IgD-negative memory B cell (primary cell): ENCODE data around the gene SLC30A7. TPM values are rescaled to one million over a fixed set of nuclear protein-coding genes. Genes with fewer than 3 reads are reported as not detected.
"Not testable (repeated sequence)": the region's sequence is repeated elsewhere in the genome, so short reads cannot be mapped to it uniquely, and the experiment has no call there.

Experiments used
- H3K27ac Mint-ChIP-seq, 3 donors: one replicate each; pipeline ENCODE4 v1.8.0; 2020 to 2022; ENCODE audit warnings: mild to moderate bottlenecking in 3 of 3, mixed read lengths in 3 of 3, moderate library complexity in 1 of 3
- H3K27me3 Mint-ChIP-seq: one replicate; pipeline ENCODE4 v1.8.0; 2021; ENCODE audit warnings: mixed read lengths
- H3K36me3 Mint-ChIP-seq: one replicate; pipeline ENCODE4 v1.8.0; 2020; ENCODE audit warnings: mild to moderate bottlenecking, mixed read lengths
- H3K4me1 Mint-ChIP-seq, 3 donors: one replicate each; pipeline ENCODE4 v1.8.0; 2020 to 2022; ENCODE audit warnings: mixed read lengths in 3 of 3, mild to moderate bottlenecking in 1 of 3
- H3K4me3 Mint-ChIP-seq, 4 donors: one replicate each; pipeline ENCODE4 v1.8.0; 2020 to 2022; ENCODE audit warnings: mild to moderate bottlenecking in 4 of 4, mixed read lengths in 4 of 4, moderate library complexity in 3 of 4
- H3K9me3 Mint-ChIP-seq, 3 donors: one replicate each; pipeline ENCODE4 v1.8.0; 2020 to 2021; ENCODE audit warnings: mixed read lengths in 3 of 3, mild to moderate bottlenecking in 1 of 3
- polyA plus RNA-seq: library from polyadenylated mRNA; unstranded; fragments of 300-500 nt; fragmentation: Illumina TruSeq; gene quantifications from one replicate; pipeline ENCODE4 v1.2.3, GENCODE V29; 2021

The SLC30A7 gene
- polyA plus RNA-seq, 1 donor from 2014 or later: 8.3 TPM

- no peaks in the 10 kb centered on the region for H3K4me1 Mint-ChIP-seq
- no peaks in the 10 kb centered on the region for H3K36me3 Mint-ChIP-seq
- peak overlapping the region in 1 of 3 donors; percentile 29 for H3K27ac Mint-ChIP-seq
- H3K4me3 Mint-ChIP-seq: no peak overlapping the region
- no peaks in the 10 kb centered on the region for H3K27me3 Mint-ChIP-seq
- H3K9me3 Mint-ChIP-seq: no peaks in the 10 kb centered on the region
Observed at GRCh38 chr1:100876291-100876690, 19.6 kb upstream of the SLC30A7 start.

DNA sequence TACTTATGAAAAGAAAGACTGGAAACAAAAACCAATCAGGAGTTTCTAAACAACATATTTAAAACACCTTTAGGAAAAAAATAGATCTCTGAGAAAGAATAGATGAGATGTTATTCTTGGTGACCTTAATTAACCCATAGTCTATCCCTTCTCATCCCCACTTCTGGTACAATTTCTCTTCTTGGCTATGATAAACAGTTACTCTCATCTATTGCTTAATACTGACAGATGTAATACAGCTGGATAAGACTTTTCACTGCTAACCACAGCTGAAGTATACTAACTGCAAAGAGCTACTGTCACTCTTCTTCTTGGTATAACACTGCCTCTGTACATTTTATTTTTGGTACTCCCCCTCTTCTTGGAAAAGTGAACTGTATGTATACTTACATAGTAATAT is 16.5 kb upstream of the SLC30A7 start:
- Mint-ChIP-seq H3K27me3 (no peaks in the 10 kb centered on the region), H3K9me3 (no peaks in the 10 kb centered on the region), H3K4me3 (no peak overlapping the region), H3K36me3 (peaks cover 3% of the 10 kb centered on the region), H3K27ac (no peak overlapping the region), H3K4me1 (no peaks in the 10 kb centered on the region)

DNA sequence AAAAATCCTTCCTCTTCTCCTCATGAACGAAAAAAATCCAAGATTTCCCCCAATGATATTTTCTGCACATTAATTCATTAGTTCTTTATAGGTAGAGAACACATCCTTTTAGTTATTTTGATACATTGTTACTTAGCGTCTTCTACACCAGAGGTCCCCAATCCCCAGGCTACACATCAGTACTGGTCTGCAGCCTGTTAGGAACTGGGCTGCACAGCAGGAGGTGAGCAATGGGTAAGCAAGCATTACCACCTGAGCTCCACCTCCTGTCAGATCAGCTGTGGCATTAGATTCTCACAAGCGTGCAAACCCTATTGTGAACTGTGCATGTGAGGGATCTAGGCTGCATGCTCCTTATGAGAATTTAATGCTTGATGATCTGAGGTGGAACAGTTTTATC is 14.2 kb upstream of the SLC30A7 start:
- Mint-ChIP-seq H3K27ac (no peak overlapping the region), H3K36me3 (peaks cover 5% of the 10 kb centered on the region), H3K9me3 (no peaks in the 10 kb centered on the region), H3K27me3 (no peaks in the 10 kb centered on the region), H3K4me1 (no peaks in the 10 kb centered on the region), H3K4me3 (no peak overlapping the region)

GRCh38 chr1:100882698-100883097 is 13.2 kb upstream of the SLC30A7 start:
- H3K27ac Mint-ChIP-seq: peak overlapping the region in 1 of 3 donors; percentile 11
- peaks cover 5% of the 10 kb centered on the region for H3K36me3 Mint-ChIP-seq
- no peaks in the 10 kb centered on the region for H3K4me1 Mint-ChIP-seq
- no peaks in the 10 kb centered on the region for H3K27me3 Mint-ChIP-seq
- H3K9me3 Mint-ChIP-seq: no peaks in the 10 kb centered on the region
- no peak overlapping the region for H3K4me3 Mint-ChIP-seq

DNA sequence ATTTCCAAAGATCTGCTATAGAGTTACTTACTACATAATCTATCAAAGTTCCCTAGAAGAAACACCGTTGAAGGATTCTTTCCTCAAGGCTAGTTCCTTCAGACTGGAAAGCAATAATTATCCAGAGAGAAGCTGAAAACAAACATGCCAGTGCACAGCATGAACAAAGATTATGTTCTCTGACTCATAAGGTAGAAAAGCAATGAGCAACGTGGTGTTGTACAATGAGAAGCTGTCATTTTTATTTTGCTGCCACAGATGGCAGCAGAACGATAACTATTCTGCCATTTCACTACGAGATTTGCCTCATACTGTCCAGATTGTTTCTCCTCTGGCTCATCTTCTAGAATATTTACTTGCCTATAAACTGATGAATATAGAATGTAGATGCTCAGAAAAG is 11.9 kb upstream of the SLC30A7 start:
- peaks cover 0 to 6% (median under 1%) of the 10 kb centered on the region in 3 donors for H3K9me3 Mint-ChIP-seq
- no peak overlapping the region for H3K27ac Mint-ChIP-seq
- no peak overlapping the region for H3K4me3 Mint-ChIP-seq
- H3K4me1 Mint-ChIP-seq: no peaks in the 10 kb centered on the region
- no peaks in the 10 kb centered on the region for H3K27me3 Mint-ChIP-seq
- peaks cover 5% of the 10 kb centered on the region for H3K36me3 Mint-ChIP-seq

DNA sequence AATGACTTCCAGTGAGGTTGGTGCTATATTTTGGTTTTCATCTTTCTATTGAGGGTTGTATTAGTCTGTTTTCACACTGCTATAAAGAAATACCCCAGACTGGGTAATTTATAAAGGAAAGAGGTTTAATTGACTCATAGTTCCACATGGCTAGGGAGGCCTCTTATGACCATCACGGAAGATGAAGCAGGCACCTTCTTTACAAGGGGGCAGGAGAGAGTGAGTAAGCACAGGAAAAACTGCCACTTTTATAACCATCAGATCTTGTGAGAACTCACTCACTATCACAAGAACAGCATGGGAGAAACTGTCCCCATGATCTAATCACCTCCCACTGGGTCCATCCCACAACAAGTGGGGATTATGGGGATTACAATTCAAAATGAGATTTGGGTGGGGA is 6.9 kb upstream of the SLC30A7 start:
- not testable (repeated sequence) for H3K4me1 Mint-ChIP-seq, H3K27me3 Mint-ChIP-seq, H3K27ac Mint-ChIP-seq, H3K36me3 Mint-ChIP-seq, H3K4me3 Mint-ChIP-seq
- H3K9me3 Mint-ChIP-seq: peaks cover 0 to 12% (median 5%) of the 10 kb centered on the region in 3 donors

DNA sequence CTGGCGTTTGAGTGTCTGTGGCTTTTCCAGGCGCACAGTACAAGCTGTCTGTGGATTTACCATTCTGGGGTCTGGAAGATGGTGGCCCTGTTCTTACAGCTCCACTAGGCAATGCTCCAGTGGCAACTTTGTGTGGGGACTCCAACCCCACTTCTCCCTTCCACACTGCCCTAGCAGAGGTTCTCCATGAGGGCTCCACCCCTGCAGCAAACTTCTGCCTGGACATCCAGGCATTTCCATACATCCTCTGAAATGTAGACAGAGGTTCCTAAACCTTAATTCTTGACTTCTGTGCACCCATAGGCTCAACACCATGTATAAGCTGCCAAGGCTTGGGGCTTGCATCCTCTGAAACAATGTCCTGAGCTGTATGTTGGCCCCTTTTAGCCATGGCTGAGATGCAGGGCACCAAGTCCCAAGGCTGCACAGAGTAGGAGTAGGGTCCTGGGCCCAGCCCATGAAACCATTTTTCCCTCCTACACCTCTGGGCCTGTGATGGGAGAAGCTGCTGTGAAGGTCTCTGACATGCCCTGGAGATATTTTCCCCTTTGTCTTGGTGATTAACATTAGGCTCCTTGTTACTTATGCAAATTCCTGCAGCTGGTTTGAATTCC is 5.9 kb upstream of the SLC30A7 start:
- Mint-ChIP-seq H3K9me3 (peaks cover 0 to 12% (median 5%) of the 10 kb centered on the region in 3 donors), H3K4me3 (peak overlapping the region in 1 of 4 donors; percentile 52), H3K27ac (peak overlapping the region in 1 of 3 donors; percentile 72)
- not testable (repeated sequence) for H3K27me3 Mint-ChIP-seq, H3K36me3 Mint-ChIP-seq, H3K4me1 Mint-ChIP-seq

DNA sequence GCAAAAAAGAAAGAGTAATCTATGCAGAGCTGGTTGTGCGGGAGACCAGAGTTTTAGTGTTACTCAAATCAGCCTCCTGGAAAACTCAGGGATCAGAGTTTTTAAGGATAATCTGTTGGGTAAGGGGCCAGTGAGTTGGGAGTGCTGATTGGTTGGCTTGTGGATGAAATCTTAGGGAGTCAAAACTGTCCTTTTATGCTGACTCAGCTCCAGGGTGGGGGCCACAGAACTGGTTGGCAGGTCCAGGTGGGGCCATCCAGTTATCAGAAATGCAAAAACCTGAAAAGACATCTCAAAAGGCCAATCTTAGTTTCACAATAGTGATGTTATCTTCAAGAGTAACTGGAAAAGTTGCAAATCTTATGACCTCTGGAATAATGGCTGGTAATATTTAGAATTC is 4.5 kb upstream of the SLC30A7 start:
- Mint-ChIP-seq H3K4me1 (peaks cover 3 to 9% (median 4%) of the 10 kb centered on the region in 3 donors), H3K4me3 (peak overlapping the region in 1 of 4 donors; percentile 77), H3K27ac (no peak overlapping the region), H3K27me3 (no peaks in the 10 kb centered on the region), H3K36me3 (peaks cover 3% of the 10 kb centered on the region), H3K9me3 (peaks cover 0 to 12% (median 5%) of the 10 kb centered on the region in 3 donors)

DNA sequence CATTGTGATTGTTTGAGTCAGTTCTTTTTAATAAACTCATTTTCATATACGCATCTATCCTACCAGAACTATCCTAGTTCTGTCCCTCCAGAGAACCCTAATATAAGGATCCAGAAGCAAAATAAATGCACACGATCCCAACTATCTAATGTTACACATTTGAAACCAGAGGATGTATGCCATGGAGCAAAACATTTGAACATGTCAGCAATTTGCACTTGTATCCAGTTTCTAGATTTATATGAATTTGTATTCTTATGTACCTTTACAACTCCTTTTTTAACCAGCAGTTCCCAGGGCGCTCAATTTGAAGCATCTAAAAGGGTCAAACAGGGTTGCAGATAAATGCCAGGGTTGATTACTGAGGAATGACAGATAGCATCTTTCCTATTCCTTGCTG is 3.3 kb upstream of the SLC30A7 start:
- Mint-ChIP-seq H3K27ac (peak overlapping the region in 1 of 3 donors; percentile 18), H3K9me3 (peaks cover 0 to 12% (median 5%) of the 10 kb centered on the region in 3 donors), H3K36me3 (peaks cover 3% of the 10 kb centered on the region), H3K27me3 (no peaks in the 10 kb centered on the region), H3K4me1 (peaks cover 8 to 16% (median 8%) of the 10 kb centered on the region in 3 donors), H3K4me3 (peak overlapping the region in 1 of 4 donors; percentile 86)

- H3K36me3 Mint-ChIP-seq: peaks cover 3% of the 10 kb centered on the region
- H3K4me3 Mint-ChIP-seq: peak overlapping the region in 3 of 4 donors; percentile 58 to 86 (median 70)
- H3K4me1 Mint-ChIP-seq: peaks cover 13 to 23% (median 13%) of the 10 kb centered on the region in 3 donors
- peak overlapping the region in 1 of 3 donors; percentile 57 for H3K27ac Mint-ChIP-seq
- H3K9me3 Mint-ChIP-seq: peaks cover 0 to 7% (median 5%) of the 10 kb centered on the region in 3 donors
- no peaks in the 10 kb centered on the region for H3K27me3 Mint-ChIP-seq
Observed at GRCh38 chr1:100893718-100894117, 2.2 kb upstream of the SLC30A7 start.

GRCh38 chr1:100894603-100895539 is 1.0 kb upstream of the SLC30A7 start, which contains the start of gene EXTL2:
EXTL2 (minus strand) TSS chr1:100894842; CDS start chr1:100888757, 6,085 bp downstream.
- H3K4me3 Mint-ChIP-seq: peak within 1 kb of the TSS; percentile 97 to 100 (median 100)
- H3K27ac Mint-ChIP-seq: peak within 1 kb of the TSS; percentile 99 to 100 (median 100)
- H3K27me3 Mint-ChIP-seq: no peaks in the 10 kb centered on the region
- peaks cover 13 to 25% (median 13%) of the 10 kb centered on the region in 3 donors for H3K4me1 Mint-ChIP-seq
- peaks cover 0 to 7% (median 1%) of the 10 kb centered on the region in 3 donors for H3K9me3 Mint-ChIP-seq
- peaks cover 3% of the 10 kb centered on the region for H3K36me3 Mint-ChIP-seq

DNA sequence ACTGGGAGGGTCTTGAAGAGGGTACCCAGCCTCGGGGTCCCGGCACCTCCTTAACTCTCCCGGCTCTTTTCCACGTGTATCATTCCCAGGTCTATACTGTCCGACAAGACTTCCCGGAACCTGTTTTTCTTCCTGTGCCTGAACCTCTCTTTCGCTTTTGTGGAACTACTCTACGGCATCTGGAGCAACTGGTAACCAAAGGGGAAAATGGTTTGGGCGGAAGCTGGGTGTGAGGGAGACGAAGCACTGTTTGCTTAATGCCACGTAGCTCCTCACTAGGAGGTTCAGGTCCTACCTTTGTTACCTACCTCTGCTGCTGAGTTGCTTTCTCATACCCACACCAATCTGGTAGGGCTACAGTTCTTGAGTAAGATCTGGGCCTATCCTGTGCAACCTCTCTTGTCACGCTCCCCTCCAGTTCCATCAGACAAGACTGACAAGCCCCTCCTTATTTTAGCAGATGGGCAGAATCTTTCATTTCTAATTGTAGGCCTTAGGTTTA is 642 bp downstream of the SLC30A7 start:
- no peaks in the 10 kb centered on the region for H3K27me3 Mint-ChIP-seq
- peaks cover 13 to 25% (median 19%) of the 10 kb centered on the region in 3 donors for H3K4me1 Mint-ChIP-seq
- peak overlapping the region; percentile 99 to 100 (median 100) for H3K27ac Mint-ChIP-seq
- peak overlapping the region; percentile 97 to 100 (median 100) for H3K4me3 Mint-ChIP-seq
- peaks cover 0 to 1% (median 0%) of the 10 kb centered on the region in 3 donors for H3K9me3 Mint-ChIP-seq
- no peaks in the 10 kb centered on the region for H3K36me3 Mint-ChIP-seq

DNA sequence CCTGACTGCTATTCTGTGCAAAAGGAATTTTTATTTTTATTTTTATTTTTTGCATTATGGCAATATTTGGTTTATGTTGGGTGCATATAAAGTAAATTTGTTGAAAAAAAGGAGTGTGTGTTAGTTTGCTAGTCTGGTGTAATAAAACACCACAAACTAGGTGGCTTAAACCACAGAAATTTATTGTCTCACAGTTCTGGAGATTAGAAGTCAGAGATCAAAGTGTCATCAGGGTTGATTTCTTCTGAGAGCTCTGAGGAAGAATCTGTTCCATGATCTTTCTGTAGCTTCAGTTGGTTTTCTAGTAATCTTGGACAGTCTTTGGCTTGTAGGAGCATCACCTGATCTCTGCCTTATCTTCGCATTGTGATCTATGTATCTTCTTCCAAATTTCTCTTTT is 6.5 kb downstream of the SLC30A7 start:
- Mint-ChIP-seq H3K9me3 (peaks cover 0 to 5% (median 0%) of the 10 kb centered on the region in 3 donors), H3K27ac (no peak overlapping the region), H3K36me3 (peaks cover 9% of the 10 kb centered on the region), H3K4me3 (no peak overlapping the region), H3K27me3 (no peaks in the 10 kb centered on the region), H3K4me1 (peaks cover 8 to 18% (median 16%) of the 10 kb centered on the region in 3 donors)

DNA sequence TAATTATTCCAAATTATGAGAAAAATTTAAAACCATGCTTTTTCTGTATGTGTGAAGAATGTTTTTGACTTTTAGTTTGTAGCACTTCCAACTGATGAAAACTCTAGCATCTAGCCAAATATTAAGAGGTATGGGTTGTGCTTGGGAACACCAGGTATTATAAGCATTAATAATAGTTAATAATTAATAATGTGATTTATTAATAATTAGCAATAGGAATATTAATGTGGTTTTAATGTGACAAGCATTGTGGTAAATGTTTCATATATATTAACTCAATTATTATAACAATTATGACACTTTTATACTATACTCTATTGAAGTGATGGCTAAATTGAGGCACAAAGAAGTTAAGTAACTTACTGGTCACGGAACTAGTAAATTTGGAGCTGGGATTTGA is 7.9 kb downstream of the SLC30A7 start:
- peaks cover 2 to 18% (median 7%) of the 10 kb centered on the region in 3 donors for H3K4me1 Mint-ChIP-seq
- peaks cover 0 to 5% (median 0%) of the 10 kb centered on the region in 3 donors for H3K9me3 Mint-ChIP-seq
- H3K27ac Mint-ChIP-seq: no peak overlapping the region
- peaks cover 13% of the 10 kb centered on the region for H3K36me3 Mint-ChIP-seq
- H3K27me3 Mint-ChIP-seq: no peaks in the 10 kb centered on the region
- H3K4me3 Mint-ChIP-seq: no peak overlapping the region

- Mint-ChIP-seq H3K9me3 (peaks cover 0 to 5% (median 0%) of the 10 kb centered on the region in 3 donors), H3K36me3 (peaks cover 13% of the 10 kb centered on the region), H3K4me3 (no peak overlapping the region), H3K4me1 (peaks cover 2 to 18% (median 7%) of the 10 kb centered on the region in 3 donors), H3K27me3 (no peaks in the 10 kb centered on the region), H3K27ac (no peak overlapping the region)
Observed at GRCh38 chr1:100904528-100904927, 8.6 kb downstream of the SLC30A7 start.
